ENCODE data around the gene TM9SF1. TPM values are rescaled to one million over a fixed set of nuclear protein-coding genes. Genes with fewer than 3 reads are reported as not detected.

The TM9SF1 gene
- total and polyA plus RNA-seq, 9 of the 15 experiments (the other 6 are each of a cell fraction or from before 2014, with no cell fraction given), result 5.3 to 20.3 (median 11.8) TPM

DNA sequence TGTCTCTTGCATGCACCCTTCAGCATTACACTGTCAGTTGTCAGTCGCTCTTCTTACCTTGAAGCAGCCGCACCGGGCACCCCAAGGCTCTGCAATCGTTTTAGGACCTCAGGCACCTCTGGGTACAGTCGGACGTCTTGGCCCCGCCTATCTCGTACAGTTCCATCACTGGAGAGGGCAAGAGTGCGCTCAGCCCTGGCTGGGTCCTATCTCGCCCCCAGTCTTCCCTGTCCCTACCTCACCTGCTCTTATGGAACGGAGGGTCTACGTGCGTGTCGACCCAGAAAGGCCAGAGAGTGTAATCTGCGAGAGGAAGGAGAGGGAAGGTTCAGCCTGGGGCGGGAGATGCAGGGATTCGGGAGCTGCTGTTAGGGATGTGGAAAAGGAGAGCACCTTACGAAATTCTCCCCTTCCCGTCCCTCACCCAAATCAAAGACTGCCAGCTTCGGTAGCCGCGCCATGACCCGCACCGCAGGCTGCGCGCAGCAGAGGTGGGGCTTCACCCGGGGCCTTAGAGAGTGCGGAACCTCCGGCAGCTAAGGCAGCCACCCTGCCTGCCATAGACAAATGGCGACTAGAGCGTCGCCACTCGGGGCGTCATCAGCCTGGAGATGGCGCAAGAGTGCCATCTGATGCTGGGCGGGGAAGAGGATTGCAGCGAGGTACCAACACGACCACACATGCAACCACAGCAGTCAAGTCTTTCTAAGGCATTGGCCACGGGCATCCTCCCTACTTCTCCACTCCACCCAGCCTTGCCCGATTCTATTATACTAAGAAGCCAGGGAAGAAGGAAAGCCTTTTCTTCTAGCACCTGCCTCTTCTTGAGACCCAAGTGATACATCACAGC, 20.5 kb upstream of the TM9SF1 start, which contains the start of gene MDP1 (continued):
- TF ChIP-seq, protein P1, sequence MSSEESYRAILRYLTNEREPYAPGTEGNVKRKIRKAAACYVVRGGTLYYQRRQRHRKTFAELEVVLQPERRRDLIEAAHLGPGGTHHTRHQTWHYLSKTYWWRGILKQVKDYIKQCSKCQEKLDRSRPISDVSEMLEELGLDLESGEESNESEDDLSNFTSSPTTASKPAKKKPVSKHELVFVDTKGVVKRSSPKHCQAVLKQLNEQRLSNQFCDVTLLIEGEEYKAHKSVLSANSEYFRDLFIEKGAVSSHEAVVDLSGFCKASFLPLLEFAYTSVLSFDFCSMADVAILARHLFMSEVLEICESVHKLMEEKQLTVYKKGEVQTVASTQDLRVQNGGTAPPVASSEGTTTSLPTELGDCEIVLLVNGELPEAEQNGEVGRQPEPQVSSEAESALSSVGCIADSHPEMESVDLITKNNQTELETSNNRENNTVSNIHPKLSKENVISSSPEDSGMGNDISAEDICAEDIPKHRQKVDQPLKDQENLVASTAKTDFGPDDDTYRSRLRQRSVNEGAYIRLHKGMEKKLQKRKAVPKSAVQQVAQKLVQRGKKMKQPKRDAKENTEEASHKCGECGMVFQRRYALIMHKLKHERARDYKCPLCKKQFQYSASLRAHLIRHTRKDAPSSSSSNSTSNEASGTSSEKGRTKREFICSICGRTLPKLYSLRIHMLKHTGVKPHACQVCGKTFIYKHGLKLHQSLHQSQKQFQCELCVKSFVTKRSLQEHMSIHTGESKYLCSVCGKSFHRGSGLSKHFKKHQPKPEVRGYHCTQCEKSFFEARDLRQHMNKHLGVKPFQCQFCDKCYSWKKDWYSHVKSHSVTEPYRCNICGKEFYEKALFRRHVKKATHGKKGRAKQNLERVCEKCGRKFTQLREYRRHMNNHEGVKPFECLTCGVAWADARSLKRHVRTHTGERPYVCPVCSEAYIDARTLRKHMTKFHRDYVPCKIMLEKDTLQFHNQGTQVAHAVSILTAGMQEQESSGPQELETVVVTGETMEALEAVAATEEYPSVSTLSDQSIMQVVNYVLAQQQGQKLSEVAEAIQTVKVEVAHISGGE (CRISPR knock-in tag; IDR thresholded peaks at IDR 0.05), result peak in 1 of 3 experiments; percentile 75; a peak in 2 of 6 replicates
- TF ChIP-seq HDAC2 (IDR thresholded peaks at IDR 0.05) (no peak), SOX6 (IDR thresholded peaks at IDR 0.05) (no peak), CBX8 (IDR thresholded peaks at IDR 0.05; ENCODE audit: borderline replicate concordance, extremely low read depth, low read depth, low read length, poor library complexity, severe bottlenecking) (no peak), ZNF165 (CRISPR knock-in tag; IDR thresholded peaks at IDR 0.05; ENCODE audit: borderline replicate concordance) (no peak), NFE2L1 (tag; IDR thresholded peaks at IDR 0.05; ENCODE audit: borderline replicate concordance, low read depth) (no peak), PHF20 (IDR thresholded peaks at IDR 0.05; ENCODE audit: partially characterized antibody) (peak; percentile 79), RAD51 (IDR thresholded peaks at IDR 0.05; ENCODE audit: borderline replicate concordance, low read depth) (no peak), SMAD4 (CRISPR knock-in tag; conservative IDR thresholded peaks at IDR 0.05) (peak; percentile 39; the same call in 1 of the 2 replicates), ZBTB1 (CRISPR knock-in tag; IDR thresholded peaks at IDR 0.05; ENCODE audit: borderline replicate concordance, low read depth) (no peak), ZFX (CRISPR knock-in tag; IDR thresholded peaks at IDR 0.05) (peak; percentile 73), JUN (IDR thresholded peaks at IDR 0.05; ENCODE audit: borderline replicate concordance, low read depth, low read length) (peak; percentile 24; the same call in 1 of the 2 replicates), JUN (CRISPR knock-in tag; IDR thresholded peaks at IDR 0.05; ENCODE audit: borderline replicate concordance) (0 out of 2 replicates have a peak, but pooled peaks have one; percentile 31)
- TF ChIP-seq, protein P2, sequence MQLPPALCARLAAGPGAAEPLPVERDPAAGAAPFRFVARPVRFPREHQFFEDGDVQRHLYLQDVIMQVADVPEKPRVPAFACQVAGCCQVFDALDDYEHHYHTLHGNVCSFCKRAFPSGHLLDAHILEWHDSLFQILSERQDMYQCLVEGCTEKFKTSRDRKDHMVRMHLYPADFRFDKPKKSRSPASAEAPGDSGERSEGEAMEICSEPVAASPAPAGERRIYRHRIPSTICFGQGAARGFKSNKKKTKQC (CRISPR knock-in tag; IDR thresholded peaks at IDR 0.05), result peak; percentile 51; the same call in 1 of the 2 replicates
- TF ChIP-seq, protein P3, sequence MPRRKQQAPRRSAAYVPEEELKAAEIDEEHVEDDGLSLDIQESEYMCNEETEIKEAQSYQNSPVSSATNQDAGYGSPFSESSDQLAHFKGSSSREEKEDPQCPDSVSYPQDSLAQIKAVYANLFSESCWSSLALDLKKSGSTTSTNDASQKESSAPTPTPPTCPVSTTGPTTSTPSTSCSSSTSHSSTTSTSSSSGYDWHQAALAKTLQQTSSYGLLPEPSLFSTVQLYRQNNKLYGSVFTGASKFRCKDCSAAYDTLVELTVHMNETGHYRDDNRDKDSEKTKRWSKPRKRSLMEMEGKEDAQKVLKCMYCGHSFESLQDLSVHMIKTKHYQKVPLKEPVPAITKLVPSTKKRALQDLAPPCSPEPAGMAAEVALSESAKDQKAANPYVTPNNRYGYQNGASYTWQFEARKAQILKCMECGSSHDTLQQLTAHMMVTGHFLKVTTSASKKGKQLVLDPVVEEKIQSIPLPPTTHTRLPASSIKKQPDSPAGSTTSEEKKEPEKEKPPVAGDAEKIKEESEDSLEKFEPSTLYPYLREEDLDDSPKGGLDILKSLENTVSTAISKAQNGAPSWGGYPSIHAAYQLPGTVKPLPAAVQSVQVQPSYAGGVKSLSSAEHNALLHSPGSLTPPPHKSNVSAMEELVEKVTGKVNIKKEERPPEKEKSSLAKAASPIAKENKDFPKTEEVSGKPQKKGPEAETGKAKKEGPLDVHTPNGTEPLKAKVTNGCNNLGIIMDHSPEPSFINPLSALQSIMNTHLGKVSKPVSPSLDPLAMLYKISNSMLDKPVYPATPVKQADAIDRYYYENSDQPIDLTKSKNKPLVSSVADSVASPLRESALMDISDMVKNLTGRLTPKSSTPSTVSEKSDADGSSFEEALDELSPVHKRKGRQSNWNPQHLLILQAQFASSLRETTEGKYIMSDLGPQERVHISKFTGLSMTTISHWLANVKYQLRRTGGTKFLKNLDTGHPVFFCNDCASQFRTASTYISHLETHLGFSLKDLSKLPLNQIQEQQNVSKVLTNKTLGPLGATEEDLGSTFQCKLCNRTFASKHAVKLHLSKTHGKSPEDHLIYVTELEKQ (CRISPR knock-in tag; IDR thresholded peaks at IDR 0.05), result no peak
- TF ChIP-seq, protein P4, sequence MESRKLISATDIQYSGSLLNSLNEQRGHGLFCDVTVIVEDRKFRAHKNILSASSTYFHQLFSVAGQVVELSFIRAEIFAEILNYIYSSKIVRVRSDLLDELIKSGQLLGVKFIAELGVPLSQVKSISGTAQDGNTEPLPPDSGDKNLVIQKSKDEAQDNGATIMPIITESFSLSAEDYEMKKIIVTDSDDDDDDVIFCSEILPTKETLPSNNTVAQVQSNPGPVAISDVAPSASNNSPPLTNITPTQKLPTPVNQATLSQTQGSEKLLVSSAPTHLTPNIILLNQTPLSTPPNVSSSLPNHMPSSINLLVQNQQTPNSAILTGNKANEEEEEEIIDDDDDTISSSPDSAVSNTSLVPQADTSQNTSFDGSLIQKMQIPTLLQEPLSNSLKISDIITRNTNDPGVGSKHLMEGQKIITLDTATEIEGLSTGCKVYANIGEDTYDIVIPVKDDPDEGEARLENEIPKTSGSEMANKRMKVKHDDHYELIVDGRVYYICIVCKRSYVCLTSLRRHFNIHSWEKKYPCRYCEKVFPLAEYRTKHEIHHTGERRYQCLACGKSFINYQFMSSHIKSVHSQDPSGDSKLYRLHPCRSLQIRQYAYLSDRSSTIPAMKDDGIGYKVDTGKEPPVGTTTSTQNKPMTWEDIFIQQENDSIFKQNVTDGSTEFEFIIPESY (CRISPR knock-in tag; IDR thresholded peaks at IDR 0.05), result no peak
